DMS79 (cell line): Measurements from ENCODE around the gene PPIF.
"Not testable (repeated sequence)": the region's sequence is repeated elsewhere in the genome, so short reads cannot be mapped to it uniquely, and the experiment has no call there.

Source experiments
- DNase-seq: peaks from one replicate; lab custom pipeline; 2025; lab: John Stamatoyannopoulos, UW

Gene PPIF

DNA sequence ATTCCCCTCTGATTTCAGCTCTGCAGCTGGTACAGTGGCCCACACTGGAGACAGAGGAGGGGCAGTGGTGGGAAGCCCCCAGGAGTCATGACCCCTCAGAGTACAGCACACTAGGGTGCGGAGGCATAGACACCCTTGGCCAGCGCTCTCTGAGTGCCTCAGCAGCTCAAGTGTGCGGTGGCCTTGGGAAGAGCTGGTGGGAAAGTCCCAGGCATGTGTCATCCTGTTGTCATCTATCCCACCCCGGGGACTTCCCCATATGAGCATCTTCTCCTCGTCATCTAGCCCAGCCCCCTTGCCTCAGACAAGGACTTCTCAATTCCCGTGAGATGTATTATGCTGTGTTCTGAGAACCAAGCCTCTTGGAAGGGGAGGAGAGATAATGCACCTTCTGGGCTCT, 15.6 kb upstream of the PPIF start:
- DNase-seq, result no peak

DNA sequence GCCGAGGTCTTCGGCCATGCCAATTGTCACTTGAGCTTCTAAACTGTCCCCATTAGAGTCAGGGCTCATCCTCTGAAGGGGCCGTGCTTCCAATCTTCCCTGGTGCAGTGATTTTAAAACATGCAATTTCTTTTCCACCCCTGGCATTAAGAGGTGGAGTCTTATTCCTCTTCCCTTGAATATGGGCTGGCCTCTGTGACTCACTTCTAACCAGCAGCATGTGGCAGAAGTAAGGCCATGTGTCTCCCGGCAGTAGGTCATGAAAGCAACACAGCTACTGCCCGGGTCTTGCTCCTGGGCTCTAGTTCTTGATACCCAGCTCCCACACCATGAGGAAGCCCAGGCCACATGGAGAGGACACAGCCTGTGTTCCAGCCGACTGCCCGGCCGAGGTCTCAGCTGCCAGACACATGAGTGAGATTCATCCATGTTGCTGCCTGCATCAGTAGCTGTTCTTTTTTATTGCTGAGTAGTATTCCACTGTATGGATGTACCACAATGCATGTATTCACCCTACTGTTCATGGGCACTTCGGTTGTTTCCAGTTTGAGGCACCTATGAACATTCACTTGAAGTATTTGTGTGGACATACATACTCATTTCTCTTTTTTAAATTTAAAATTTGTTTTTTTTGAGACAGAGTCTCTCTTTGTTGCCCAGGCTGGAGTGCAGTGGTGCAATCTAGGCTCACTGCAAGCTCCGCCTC, 14.5 kb upstream of the PPIF start:
- not testable (repeated sequence) for DNase-seq

- no peak for DNase-seq
These were observed 13.8 kb upstream of the PPIF start for GRCh38 chr10:79333513-79333912.

DNA sequence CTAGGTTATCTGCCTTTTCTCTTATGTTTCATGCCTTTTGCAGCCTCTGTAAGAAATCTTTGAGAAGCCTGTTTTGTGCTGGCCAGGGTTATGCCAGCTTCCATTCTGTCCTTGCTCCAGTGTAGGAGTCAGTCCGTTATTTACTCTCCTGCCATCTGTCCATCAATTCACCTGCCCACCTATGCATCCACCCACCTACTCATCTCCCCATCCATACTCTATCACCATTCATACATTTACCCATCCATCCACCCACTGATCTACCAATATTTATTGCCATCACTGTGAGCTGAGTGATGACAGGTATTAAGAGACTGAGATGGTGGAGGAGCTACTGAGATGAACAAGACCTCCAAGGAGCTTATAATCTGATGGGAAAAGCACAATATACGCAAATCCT, 12.7 kb upstream of the PPIF start:
- no peak for DNase-seq

- DNase-seq, result no peak
These were observed 12.2 kb upstream of the PPIF start for GRCh38 chr10:79335094-79335469.

- no peak for DNase-seq
These were observed 11.6 kb upstream of the PPIF start for GRCh38 chr10:79335470-79336235.

GRCh38 chr10:79336276-79336675, 11.0 kb upstream of the PPIF start:
- no peak for DNase-seq

- DNase-seq, result no peak
These were observed 10.5 kb upstream of the PPIF start for GRCh38 chr10:79336739-79337138.

GRCh38 chr10:79337783-79338469, 9.3 kb upstream of the PPIF start:
- not testable (repeated sequence) for DNase-seq

- DNase-seq, result no peak
These were observed 8.0 kb upstream of the PPIF start for GRCh38 chr10:79339266-79339665.

- DNase-seq, result no peak
These were observed 6.5 kb upstream of the PPIF start for GRCh38 chr10:79340646-79341244.

- no peak for DNase-seq
These were observed 4.9 kb upstream of the PPIF start for GRCh38 chr10:79342295-79342761.

DNA sequence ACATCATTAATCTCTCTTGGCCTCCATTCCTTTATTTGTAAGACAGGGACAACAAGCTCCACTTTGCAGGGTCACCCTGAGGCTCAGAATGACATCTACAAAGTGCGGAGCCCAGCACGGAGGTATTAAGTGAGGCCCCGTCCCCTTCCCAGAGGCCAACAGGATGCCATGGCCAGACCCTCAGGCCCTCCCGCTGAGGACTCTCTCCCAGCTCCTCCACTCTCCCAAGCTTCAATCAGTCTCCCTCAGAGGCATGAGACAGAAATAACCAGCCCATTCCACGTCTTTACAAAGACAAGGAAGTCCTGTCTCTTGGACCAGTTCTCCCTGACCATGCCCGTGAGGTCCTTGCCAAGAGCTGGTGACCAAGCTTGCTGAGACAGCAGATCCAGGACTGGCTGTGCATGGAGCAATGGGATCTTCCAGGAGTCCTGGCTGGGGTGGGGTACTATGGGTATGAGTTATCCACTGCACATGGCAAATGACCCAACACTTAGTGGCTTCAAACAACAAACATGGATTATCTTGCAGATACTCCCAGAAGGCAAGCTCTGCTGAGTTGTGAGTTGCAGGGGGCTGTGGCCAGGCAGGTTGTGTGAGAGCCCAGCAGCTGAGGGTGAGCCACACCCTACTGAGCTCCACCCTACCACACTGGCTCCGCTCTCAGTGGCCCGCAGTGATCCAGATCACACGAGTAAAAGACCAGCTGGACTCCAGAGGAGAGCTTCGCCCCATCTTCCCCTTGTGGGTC, 4.3 kb upstream of the PPIF start:
- no peak for DNase-seq

DNA sequence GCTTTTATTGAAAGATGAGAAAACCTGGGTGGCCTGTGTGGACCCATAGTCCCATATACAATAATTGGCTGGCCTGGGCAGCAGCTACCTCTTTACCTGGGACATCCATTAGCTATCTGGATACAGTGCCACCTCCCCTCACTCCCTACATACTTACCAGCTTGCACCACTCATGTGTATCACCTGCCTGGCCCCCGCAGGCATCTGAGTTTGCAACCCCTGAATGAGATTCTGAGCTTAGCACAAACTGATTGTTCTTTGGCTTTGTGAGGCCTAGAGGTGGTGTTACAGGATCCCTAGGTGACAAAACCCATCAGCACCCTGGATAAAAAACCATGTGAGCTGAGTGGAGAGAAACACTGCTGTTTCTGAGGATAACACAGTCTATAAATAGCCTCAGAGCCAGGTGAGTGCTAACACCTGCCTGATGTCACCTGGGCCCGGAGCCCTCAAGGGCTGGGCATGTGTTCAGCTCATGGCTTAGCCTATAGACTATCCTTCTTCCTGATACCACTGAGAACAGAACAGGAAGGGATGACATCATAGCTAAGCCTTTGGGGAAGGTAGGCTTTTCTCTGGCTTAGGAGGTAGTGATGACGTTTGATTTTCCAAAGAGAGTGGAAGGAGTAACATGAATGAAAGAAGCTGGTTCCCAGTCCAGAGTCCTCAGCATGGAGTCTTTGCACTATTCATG, 2.6 kb upstream of the PPIF start:
- peak; percentile 23 for DNase-seq

- no peak for DNase-seq
These were observed 1.8 kb upstream of the PPIF start for GRCh38 chr10:79345241-79346011.

DNA sequence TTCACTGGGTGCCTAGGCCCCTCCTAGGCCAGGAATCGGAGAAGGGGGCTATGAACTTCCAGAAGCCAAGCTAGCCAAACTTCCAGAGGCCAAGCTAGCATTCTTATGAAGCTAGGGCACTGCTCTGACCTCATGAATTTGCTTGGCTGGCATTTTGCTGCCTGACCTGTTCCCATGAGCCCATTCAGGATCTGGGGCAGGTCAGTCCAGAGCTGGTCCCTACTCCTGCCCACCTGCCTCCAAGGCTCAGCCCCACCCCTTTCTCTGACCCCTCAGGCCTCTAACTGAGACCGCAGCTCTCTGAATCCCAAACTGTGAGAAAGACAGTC, 1.3 kb upstream of the PPIF start:
- DNase-seq, result no peak

GRCh38 chr10:79346388-79347225, 662 bp upstream of the PPIF start:
- DNase-seq, result no peak

- DNase-seq, result no peak
These were observed 798 bp downstream of the PPIF start for GRCh38 chr10:79347894-79348639.

DNA sequence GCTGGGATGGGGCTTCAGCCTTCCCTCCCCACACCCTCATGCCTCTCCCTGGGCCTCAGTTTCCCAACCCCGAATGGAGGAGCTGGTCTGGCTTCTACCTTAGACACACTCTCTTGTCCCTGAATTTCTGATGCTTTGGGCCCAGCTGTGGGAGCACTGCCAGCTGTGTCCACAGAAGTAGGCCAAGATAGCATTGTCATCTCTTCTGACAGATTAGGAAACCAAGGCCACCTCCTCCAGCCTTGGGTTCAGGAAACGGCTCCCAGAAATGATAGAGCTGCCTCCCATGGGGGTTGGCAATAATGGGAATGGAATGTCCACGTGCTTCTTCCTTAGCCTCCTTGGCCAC, 1.3 kb downstream of the PPIF start:
- no peak for DNase-seq
